Bronchial smooth muscle cell (primary cell): ENCODE data around the gene CAMLG. TPM values are rescaled to one million over a fixed set of nuclear protein-coding genes. Genes with fewer than 3 reads are reported as not detected.

ENCODE experiments used
- total RNA-seq: library from RNA; depleted of rRNA; stranded (reverse); fragments of >200 nt; gene quantifications from 2 replicates; pipeline ENCODE4 v1.2.1, GENCODE V29; 2014

The CAMLG gene
- 56.8 and 61.3 TPM in 2 replicates for total RNA-seq

GRCh38 chr5:134738133-134738962 is at the start of gene CAMLG:
Gene CAMLG, plus strand, starts transcription at chr5:134738548. Its CDS starts 73 bp downstream, at chr5:134738621.

GRCh38 chr5:134758504-134759341 is 20.4 kb downstream of the CAMLG start, which contains the start of gene DDX46:
Gene DDX46, plus strand, starts transcription at chr5:134758779. Its CDS starts 160 bp downstream, at chr5:134758939.

Other genes with a start within 250 kb of the CAMLG start
- gene JADE2, start 212.9 kb upstream of the CAMLG start, total RNA-seq = 22.2 and 24.4 TPM in 2 replicates
- gene SAR1B, start 105.7 kb upstream of the CAMLG start, total RNA-seq = 78.5 and 97.7 TPM in 2 replicates
- gene SEC24A, start 89.8 kb upstream of the CAMLG start, total RNA-seq = 11.6 and 15.6 TPM in 2 replicates
- gene DDX46, start 20.2 kb downstream of the CAMLG start, total RNA-seq = 17.3 and 20.5 TPM in 2 replicates
- gene C5orf24, start 107.4 kb downstream of the CAMLG start, total RNA-seq = 21.9 and 29.0 TPM in 2 replicates
- gene TXNDC15, start 135.8 kb downstream of the CAMLG start, total RNA-seq = 88.6 and 146 TPM in 2 replicates
- 1.7 and 3.2 TPM in 2 replicates for gene PCBD2, start 166.6 kb downstream of the CAMLG start, total RNA-seq
- 0.16 and 0.17 TPM in 2 replicates for gene CATSPER3, start 229.4 kb downstream of the CAMLG start, total RNA-seq